NCI-H2107 treated with DMSO at 0.1 percent for 48 hours (cell line): Measurements from ENCODE around the gene IFNL3.
"Not testable (repeated sequence)": the region's sequence is repeated elsewhere in the genome, so short reads cannot be mapped to it uniquely, and the experiment has no call there.

Source experiments
- DNase-seq: peaks from one replicate; lab custom pipeline; 2025; ENCODE audit not compliant: unreplicated experiment; lab: John Stamatoyannopoulos, UW

Gene IFNL3

DNA sequence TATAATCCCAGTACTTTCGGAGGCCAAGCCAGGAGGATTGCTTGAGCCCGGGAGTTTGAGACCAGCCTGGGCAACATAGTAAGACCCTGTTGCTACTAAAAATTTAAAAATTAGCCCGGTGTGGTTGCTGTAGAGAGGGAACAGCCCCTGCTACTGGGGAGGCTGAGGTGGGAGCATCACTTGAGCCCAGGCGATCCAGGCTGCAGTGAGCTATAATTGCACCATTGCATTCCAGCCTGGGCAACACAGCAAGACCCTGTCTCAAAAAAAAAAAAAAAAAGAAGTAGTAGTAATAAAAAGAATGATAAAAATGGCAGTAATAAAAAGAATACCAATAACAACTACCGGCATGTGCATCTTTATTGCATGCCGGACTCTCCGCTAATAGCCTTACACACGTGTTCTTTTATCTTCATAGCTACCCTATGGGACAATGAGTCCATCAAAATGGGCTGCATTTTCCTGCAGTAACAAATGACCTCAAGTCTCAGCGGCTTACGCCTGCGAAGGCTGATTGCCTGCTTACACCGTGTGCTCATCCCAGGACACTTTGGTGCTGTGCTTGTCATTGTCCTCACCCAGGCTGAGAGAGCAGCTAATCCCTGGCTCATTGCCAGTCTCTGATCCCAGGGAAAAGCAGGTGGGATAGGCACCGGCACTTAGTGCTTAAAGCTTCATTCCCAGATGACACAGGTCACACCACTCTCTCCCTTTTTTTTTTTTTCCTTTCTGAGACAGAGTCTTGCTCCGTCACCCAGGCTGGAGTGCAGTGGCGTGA lies 26.4 kb downstream of the IFNL3 start:
- DNase-seq: no peak

- no peak for DNase-seq
Measured at GRCh38 chr19:39217094-39217493, 27.7 kb downstream of the IFNL3 start.

GRCh38 chr19:39215323-39215722 lies 29.5 kb downstream of the IFNL3 start:
- DNase-seq: not testable (repeated sequence)

GRCh38 chr19:39212375-39212742 lies 32.4 kb downstream of the IFNL3 start:
- DNase-seq: no peak

- DNase-seq: no peak
Measured at GRCh38 chr19:39211731-39212374, 33.0 kb downstream of the IFNL3 start.

DNA sequence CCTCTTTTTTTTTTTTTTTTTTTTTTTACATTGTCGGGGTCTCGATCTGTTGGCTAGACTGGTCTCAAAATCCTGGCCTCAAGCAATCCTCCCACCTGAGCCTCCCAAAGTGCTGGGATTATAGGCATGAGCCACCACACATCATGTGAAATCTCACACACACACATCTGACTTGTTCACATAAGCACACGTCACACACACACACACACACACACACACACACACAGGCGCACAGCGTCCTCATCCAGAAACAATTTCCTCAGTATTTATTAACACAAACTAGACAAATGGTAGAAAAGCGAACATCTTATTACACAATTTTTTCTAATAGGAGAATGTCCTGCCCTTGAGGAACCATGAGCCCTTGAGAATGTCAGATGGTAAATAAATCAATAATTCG lies 35.6 kb downstream of the IFNL3 start:
- no peak for DNase-seq

- no peak for DNase-seq
Measured at GRCh38 chr19:39208175-39208795, 36.5 kb downstream of the IFNL3 start.

- no peak for DNase-seq
Measured at GRCh38 chr19:39207293-39207836, 37.4 kb downstream of the IFNL3 start.

DNA sequence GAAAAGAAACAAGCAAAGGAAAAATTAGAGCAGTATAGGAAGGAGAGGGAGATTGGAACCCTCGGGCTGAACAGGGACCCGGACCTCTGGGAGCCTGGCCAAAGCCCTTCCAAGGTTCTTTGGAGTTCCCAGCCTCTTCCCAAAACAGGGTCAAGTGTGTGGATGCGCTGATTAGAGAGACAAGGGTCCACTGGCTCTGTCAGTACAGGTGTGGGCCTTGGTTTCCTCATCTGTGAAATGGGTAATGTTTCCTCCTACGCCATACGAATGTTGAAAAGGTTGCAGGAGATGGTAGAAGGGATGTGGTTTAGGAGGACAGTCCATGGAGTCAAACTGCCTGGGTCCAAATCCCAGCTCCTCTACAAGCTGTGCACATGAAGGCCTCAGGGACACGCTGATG lies 38.7 kb downstream of the IFNL3 start:
- no peak for DNase-seq

DNA sequence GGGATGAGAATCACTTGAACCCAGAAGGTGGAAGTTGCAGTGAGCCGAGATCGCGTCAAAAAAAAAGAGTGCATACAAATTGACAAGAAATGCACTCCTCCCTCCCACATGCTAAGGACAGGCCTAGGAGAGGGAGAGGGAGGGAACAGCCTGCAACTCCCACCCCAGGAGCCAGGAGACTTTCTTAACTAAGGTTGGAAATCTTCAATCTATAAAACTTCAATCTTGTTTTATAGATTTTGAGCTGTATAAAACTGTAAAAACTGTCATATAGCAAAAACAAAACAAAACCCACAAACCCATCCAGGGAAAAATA lies 39.4 kb downstream of the IFNL3 start:
- no peak for DNase-seq

- no peak for DNase-seq
Measured at GRCh38 chr19:39203372-39204341, 41.1 kb downstream of the IFNL3 start, which contains the start of gene SYCN. SYCN (minus strand) TSS chr19:39204263; CDS start chr19:39204254, 9 bp downstream.

DNA sequence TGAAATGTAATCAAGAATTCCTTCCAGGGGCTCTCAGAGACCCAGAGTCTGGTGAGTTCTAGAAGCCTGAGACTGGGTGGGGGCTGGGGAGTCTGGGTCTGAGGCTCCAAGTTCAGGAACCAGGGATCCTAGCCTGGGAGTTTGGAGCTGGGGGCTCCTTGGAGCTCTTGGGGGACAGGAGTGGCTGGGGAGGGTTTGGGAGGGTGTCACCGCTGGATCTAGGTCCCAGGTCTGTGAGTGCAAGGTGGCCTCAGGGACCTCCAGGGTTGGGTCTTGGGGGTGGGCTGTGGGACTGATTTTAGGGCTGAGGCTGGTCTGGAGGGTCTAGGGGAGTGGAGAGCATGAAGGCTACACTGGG lies 41.8 kb downstream of the IFNL3 start:
- no peak for DNase-seq

- no peak for DNase-seq
Measured at GRCh38 chr19:39200803-39201115, 44.0 kb downstream of the IFNL3 start.

DNA sequence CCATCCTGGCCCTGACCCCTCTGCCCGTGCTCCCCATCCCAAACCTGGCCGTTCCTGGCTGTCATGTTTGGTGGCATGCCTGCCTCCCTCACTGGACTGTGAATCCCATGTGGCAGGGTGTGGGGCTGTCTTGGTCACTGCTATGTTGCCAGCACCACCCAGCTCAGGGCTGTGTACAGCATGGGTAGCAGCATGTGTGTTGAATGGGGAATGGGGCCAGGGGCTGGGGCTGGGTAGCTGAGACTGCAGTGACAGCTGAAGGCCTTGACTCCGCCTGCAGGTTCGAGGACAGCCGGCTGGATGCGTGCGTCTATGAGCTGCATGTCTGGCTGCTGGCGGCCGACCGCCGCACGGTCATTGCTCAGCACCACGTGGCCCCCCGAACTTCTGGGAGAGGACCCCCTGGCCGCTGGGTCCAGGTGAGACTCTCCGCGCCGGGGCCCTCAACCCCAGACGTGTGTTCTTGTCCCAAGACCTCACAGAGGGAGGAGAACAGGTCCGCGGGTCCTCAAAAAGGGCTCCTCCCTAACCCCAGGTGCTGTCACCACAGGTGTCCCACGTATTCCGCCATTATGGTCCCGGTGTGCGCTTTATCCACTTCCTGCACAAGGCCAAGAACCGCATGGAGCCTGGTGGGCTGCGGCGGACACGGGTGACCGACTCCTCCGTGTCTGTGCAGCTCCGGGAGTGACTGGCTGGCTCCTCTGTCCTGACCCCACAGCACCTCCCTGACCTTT lies 44.6 kb downstream of the IFNL3 start:
- DNase-seq: no peak

GRCh38 chr19:39199025-39199424 lies 45.8 kb downstream of the IFNL3 start:
- DNase-seq: no peak

DNA sequence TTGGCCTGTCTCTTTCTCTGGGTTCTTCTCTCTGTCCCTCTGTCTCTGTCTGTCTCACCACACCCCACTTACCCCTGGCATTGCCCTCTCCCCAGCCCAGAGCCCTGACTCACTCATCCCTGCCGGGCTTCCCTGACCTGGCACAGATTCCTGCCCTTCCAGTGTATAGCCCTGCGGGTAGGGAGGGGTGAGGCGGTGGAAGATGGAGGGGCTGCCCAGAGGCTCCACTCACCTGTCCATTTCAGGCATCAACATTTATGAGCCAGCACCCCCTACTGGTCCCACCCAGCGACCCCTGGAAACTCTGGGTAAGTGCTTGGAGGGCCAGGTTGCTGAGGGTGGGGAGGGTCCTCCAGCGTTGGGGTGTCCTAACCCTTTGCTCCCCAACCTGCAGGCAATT lies 47.0 kb downstream of the IFNL3 start:
- DNase-seq: no peak

DNA sequence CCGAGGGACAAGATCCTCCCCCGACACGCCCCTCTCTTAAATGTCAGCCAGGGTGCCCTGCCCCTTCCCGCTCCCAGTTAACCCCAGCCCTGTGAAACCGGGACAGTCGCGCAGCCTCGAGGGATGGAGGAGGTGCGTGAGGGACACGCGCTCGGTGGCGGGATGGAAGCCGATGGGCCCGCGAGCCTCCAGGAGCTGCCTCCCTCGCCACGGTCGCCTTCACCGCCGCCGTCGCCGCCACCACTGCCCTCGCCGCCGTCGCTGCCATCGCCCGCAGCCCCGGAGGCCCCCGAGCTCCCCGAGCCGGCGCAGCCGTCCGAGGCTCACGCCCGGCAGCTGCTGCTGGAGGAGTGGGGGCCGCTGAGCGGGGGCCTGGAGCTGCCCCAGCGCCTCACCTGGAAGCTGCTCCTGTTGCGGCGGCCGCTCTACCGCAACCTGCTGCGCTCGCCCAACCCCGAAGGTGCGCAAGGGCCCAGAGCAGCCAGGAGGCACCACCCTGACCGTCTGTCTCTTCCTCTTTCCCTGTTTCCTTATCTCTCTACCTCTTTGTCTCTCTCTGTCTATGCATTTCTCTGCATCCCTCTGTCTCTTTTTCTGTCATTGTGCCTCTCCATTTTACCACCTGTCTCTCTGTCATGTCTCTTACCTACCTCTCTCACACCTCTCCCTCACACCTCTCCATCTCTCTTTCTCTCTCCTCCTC lies 47.8 kb downstream of the IFNL3 start, which contains the start of gene NCCRP1:
Gene NCCRP1 (plus strand): TSS at position 105 of the 703 bp plus-strand sequence. CDS start 19 bp downstream, at position 124.
- no peak for DNase-seq

DNA sequence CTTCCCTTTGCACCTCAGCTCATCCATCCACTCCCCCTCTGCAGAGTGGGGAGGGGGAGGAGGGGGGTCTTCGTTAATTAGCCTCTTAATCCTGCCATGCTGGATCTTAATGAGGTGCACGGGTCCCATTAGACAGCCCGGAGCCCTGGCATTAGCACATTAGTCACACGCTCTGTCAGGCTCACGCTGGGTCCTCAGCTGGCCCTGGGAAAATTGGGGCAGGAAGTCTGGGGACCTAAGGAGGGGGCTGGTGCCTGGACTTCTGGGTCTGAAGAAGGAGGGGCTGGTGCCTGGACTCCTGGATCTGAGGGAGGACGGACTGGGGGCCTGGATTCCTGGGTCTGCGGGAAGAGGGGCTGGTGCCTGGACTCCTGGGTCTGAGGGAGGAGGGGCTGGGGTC lies 48.5 kb downstream of the IFNL3 start:
- DNase-seq: no peak

- DNase-seq: no peak
Measured at GRCh38 chr19:39195755-39196154, 49.1 kb downstream of the IFNL3 start.
